ENCODE measurements around the gene ROPN1L.
A peak's percentile ranks its signal among the peaks of the same experiment; 100 is the strongest.
"Not testable (repeated sequence)": the region's sequence is repeated elsewhere in the genome, so short reads cannot be mapped to it uniquely, and the experiment has no call there.

ROPN1L gene

GRCh38 chr5:10507575-10508096 is 66.0 kb downstream of the ROPN1L start:
- no peak for TF ChIP-seq CTCF (conservative IDR thresholded peaks at IDR 0.05; ENCODE audit: low read depth)
- ChIA-PET CTCF (interaction anchor here (0.6 kb wide), 1 partner anchor 111 kb away, joined by 3 read pairs; no protein-coding TSS in a partner anchor), POLR2A (ENCODE audit: low non-redundant PET) (no interaction called here)
- H3K27ac ChIP-seq, result no peak overlapping the region
- peak; percentile 45 for DNase-seq (ENCODE audit: low spot score)

DNA sequence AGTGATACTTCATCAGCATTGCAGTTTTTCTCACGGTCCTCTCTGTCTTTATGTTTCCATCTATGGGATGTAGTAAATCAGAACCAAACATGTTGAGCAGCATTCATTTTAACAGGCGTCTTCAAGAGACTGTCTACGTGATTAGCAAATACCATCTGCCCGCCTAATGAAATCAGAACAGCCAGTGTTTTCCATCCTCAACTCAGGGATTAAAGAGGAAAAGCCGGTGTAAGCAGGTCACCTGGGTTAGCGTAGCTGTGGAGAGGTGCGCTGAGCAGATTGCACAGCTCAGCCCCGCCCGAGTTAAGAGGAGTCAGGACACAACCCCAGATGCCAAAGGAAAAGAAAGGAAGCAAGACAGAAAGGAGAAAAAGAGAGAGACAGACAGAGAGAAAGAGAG is 67.9 kb downstream of the ROPN1L start:
- ChIA-PET POLR2A (ENCODE audit: low non-redundant PET) (no interaction called here), CTCF (no interaction called here)
- no peak overlapping the region for H3K27ac ChIP-seq
- no peak for TF ChIP-seq CTCF (conservative IDR thresholded peaks at IDR 0.05; ENCODE audit: low read depth)
- no peak for DNase-seq (ENCODE audit: low spot score)

DNA sequence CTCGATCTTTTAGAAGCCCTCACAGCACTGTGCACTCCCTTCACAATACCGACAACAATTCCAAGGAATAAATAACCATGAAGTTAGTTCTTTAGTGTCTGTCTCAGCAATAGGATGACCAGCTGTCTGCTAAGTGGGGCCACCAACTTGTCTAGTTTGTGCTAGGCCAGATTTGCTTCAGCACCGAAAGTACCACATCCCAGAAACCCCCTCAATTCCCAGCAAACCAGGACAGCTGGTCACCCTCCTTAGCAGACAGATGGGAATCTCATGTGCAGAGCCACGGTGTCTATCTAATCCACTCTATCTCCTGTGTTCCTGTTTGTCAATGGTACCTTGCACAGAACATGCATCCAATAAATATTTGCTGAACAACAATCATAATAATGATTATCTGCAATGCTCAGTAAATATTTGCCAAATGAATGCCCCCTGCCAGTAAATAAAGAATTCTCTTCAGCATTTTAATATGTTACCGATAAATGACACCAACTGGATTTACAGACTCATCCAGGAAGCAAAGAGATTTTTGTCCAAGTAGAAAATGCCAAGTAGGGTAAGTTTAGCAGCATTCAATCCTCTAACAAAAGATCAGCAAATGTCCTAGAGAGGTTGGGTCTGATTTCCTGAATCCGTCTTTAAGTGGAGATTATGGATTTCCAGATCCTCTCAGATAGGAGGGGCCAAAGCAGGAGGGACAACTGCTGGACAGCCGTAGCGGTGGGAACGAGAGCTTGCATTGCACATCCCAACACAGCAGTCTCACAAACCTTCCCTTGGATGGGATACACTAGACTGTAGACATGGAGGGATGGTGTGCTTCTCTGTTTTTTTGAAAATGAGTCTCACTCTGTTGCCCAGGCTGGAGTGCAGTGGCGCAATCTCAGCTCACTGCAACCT is 70.3 kb downstream of the ROPN1L start:
- H3K27ac ChIP-seq, result no peak overlapping the region
- ChIA-PET POLR2A (ENCODE audit: low non-redundant PET) (no interaction called here), CTCF (no interaction called here)
- DNase-seq (ENCODE audit: low spot score), result no peak
- TF ChIP-seq CTCF (conservative IDR thresholded peaks at IDR 0.05; ENCODE audit: low read depth), result no peak

- no peak for DNase-seq (ENCODE audit: low spot score)
- CTCF ChIA-PET, result no interaction called here
These were observed 72.1 kb downstream of the ROPN1L start for GRCh38 chr5:10513501-10514442.

DNA sequence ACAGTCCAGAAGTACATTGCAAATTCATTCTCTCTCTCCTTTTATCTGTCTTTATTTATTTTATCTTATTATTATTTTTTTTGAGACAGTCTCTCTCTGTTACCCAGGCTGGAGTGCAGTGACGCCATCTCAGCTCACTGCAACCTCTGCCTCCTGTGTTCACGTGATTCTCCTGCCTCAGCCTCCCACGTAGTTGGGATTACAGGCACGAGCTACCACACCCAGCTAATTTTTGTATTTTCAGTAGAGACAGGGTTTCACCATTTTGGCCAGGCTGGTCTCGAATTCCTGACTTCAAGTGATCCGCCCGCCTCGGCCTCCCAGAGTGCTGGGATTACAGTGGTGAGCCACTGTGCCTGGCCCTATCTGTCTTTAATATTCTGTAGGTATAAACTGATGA is 72.9 kb downstream of the ROPN1L start:
- H3K27ac ChIP-seq, result not testable (repeated sequence)

More at GRCh38 chr5:10513501-10514442, 72.1 kb downstream of the ROPN1L start:
- no peak overlapping the region; the same call in 1 of the 2 replicates for H3K27ac ChIP-seq
- POLR2A ChIA-PET (ENCODE audit: low non-redundant PET), result no interaction called here
- TF ChIP-seq CTCF (conservative IDR thresholded peaks at IDR 0.05; ENCODE audit: low read depth), result no peak

More for the DNA sequence above, 72.9 kb downstream of the ROPN1L start:
- CTCF ChIA-PET; POLR2A ChIA-PET (ENCODE audit: low non-redundant PET); DNase-seq (ENCODE audit: low spot score): not testable (repeated sequence)

Data from RWPE1 (cell line).